GM12892 (cell line): ENCODE measurements around the gene HBE1.

Experiments
- POLR2A ChIP-seq: IDR thresholded peaks from 2 replicates; pipeline ENCODE4 v1.6.1; 2011; ENCODE audit warnings: low read depth, low read length, control low read depth
- POLR2AphosphoS5 ChIP-seq: IDR thresholded peaks from 2 replicates; pipeline ENCODE4 v1.6.1; 2011; ENCODE audit warnings: low read depth, low read length, control low read depth
- TAF1 ChIP-seq: IDR thresholded peaks from 2 replicates; pipeline ENCODE4 v1.6.1; 2011; ENCODE audit warnings: low read depth, mild to moderate bottlenecking, control low read depth, low read length, borderline replicate concordance

GRCh38 chr11:5288108-5288905 lies 18.6 kb upstream of the HBE1 start:
- TF ChIP-seq POLR2A (no peak), TAF1 (no peak), POLR2AphosphoS5 (no peak)
